K562 (cell line): ENCODE data around the gene XAB2. TPM values are rescaled to one million over a fixed set of nuclear protein-coding genes. Genes with fewer than 3 reads are reported as not detected.

ENCODE experiments used
- AFF1 ChIP-seq, 2 experiments: fragments of 450-650 bp; IDR thresholded peaks; 2 replicates each; pipeline ENCODE4 v1.6.1; 2018; ENCODE audit warnings: mild to moderate bottlenecking in 2 of 2, low read depth in 1 of 2; ENCODE audit not compliant: partially characterized antibody in 2 of 2
- BACH1 ChIP-seq: fragments of 200-800 bp; sonication (Bioruptor generic); IDR thresholded peaks from 2 replicates; pipeline ENCODE4 v1.6.1; 2016; ENCODE audit warnings: missing genetic modification characterization, missing compliant biosample characterization
- COPS2 ChIP-seq: fragments of 450-650 bp; conservative IDR thresholded peaks from 2 replicates; pipeline ENCODE4 v1.6.1; 2016; ENCODE audit warnings: mild to moderate bottlenecking, moderate library complexity
- DMBX1 ChIP-seq: fragments of 250-450 bp; sonication (Bioruptor Pico); IDR thresholded peaks from 2 replicates; pipeline ENCODE4 v1.8.0; 2022; ENCODE audit warnings: inconsistent platforms, mild to moderate bottlenecking, moderate library complexity, borderline replicate concordance
- JUNB ChIP-seq: fragments of 450-650 bp; formaldehyde crosslinking; conservative IDR thresholded peaks from 2 replicates; pipeline ENCODE4 v1.4.0; 2020; ENCODE audit warnings: mild to moderate bottlenecking
- MAFG ChIP-seq: fragments of 450-650 bp; conservative IDR thresholded peaks from 2 replicates; pipeline ENCODE4 v1.6.1; 2016; ENCODE audit warnings: missing genetic modification characterization, missing compliant biosample characterization
- MLLT1 ChIP-seq, 2 experiments: fragments of 450-650 bp; IDR thresholded peaks; 2 replicates each; pipeline ENCODE4 v1.6.1; 2016
- MYBL2 ChIP-seq, 2 experiments: fragments of 450-650 bp in 1 of 2; sonication (generic) in 1 of 2; formaldehyde crosslinking in 1 of 2; IDR thresholded peaks; 2 replicates each; pipeline versions ENCODE4 v1.6.1 to v1.8.1; 2017 to 2022; ENCODE audit warnings: borderline replicate concordance in 1 of 2, inconsistent platforms in 1 of 2, low read depth in 1 of 2, mild to moderate bottlenecking in 1 of 2, missing genetic modification reagents in 1 of 2, moderate library complexity in 1 of 2
- NR0B1 ChIP-seq: fragments of 450-650 bp; IDR thresholded peaks from one replicate; pipeline ENCODE4 v1.6.1; 2018; ENCODE audit warnings: mild to moderate bottlenecking, moderate library complexity; ENCODE audit not compliant: partially characterized antibody
- POLR2G ChIP-seq: fragments of 200-400 bp; formaldehyde crosslinking; IDR thresholded peaks from 2 replicates; pipeline ENCODE4 v1.6.1; 2017; ENCODE audit warnings: low read depth, mild to moderate bottlenecking, antibody characterized with exemption, low read length, moderate library complexity
- POLR3G ChIP-seq: IDR thresholded peaks from 2 replicates; pipeline ENCODE4 v1.6.1; 2011; ENCODE audit not compliant: insufficient read length, insufficient replicate concordance; ENCODE audit errors: extremely low read depth
- PRDM10 ChIP-seq: fragments of 450-650 bp; IDR thresholded peaks from 2 replicates; pipeline ENCODE4 v1.6.1; 2018; ENCODE audit not compliant: partially characterized antibody
- USF1 ChIP-seq: sonication (generic); formaldehyde crosslinking; IDR thresholded peaks from 2 replicates; pipeline ENCODE4 v1.9.0; 2022; ENCODE audit warnings: mild to moderate bottlenecking, missing genetic modification reagents
- ZNF668 ChIP-seq: fragments of 250-450 bp; sonication (Bioruptor Pico); IDR thresholded peaks from 2 replicates; pipeline ENCODE4 v1.8.0; 2022; ENCODE audit warnings: mild to moderate bottlenecking, inconsistent platforms
- polyA plus RNA-seq, 8 experiments: library from polyadenylated mRNA; depleted of rRNA in 4 of 8; stranded (reverse) in 5 of 8; unstranded in 3 of 8; fragments of >200 nt; fragmentation: Nextera tagmentation in 2 of 8; fragmentation: Illumina TruSeq in 1 of 8; extraction: Ambion mirVana in 2 of 8; extraction: Trizol in 1 of 8; gene quantifications; 2 replicates each; pipeline versions ENCODE4 v1.2.1 to v1.2.3, GENCODE V29; 2011 to 2014; ENCODE audit warnings: inconsistent platforms in 1 of 8, missing spikeins in 1 of 8
- total RNA-seq, 7 experiments: library from RNA; depleted of rRNA in 6 of 7; stranded (reverse); fragments of >200 nt in 6 of 7; fragmentation: Illumina TruSeq in 2 of 7; extraction: Trizol in 2 of 7; gene quantifications; 2 replicates each; pipeline versions ENCODE4 v1.2.1 to v1.2.3, GENCODE V29; 2011 to 2021; ENCODE audit warnings: low replicate concordance in 1 of 7

Gene XAB2
- total and polyA plus RNA-seq, 9 of the 15 experiments (the other 6 are each of a cell fraction or from before 2014, with no cell fraction given) = 0.21 to 58.3 (median 20.0) TPM

- TF ChIP-seq NR0B1 (no peak), DMBX1 (CRISPR knock-in tag) (no peak), AFF1 (IDR thresholded peaks at IDR 0.05; ENCODE audit: low read depth in 1 of 2, partially characterized antibody in 2 of 2) (peak in 1 of 2 experiments; percentile 80), MAFG (tag) (no peak), MLLT1 (IDR thresholded peaks at IDR 0.05) (peak in 1 of 2 experiments; percentile 97; a peak in 2 of 4 replicates), USF1 (no peak), ZNF668 (CRISPR knock-in tag) (no peak), MYBL2 (IDR thresholded peaks at IDR 0.05; ENCODE audit: low read depth) (no peak), MYBL2 (CRISPR knock-in tag; IDR thresholded peaks at IDR 0.05; ENCODE audit: borderline replicate concordance) (no peak), BACH1 (tag) (peak; percentile 90), COPS2 (no peak), POLR2G (peak; percentile 86), JUNB (no peak), POLR3G (no peak), PRDM10 (peak; percentile 43)
Observed at GRCh38 chr19:7629347-7630054, at the start of gene XAB2, which contains the start of gene PET100 (continued).
